ENCODE results near the gene HDGF. TPM values are rescaled to one million over a fixed set of nuclear protein-coding genes. Genes with fewer than 3 reads are reported as not detected.

HDGF gene
- polyA plus RNA-seq, 1 donor: 134 TPM

- DNase-seq (ENCODE audit: low read depth): peak; percentile 78
Observed at GRCh38 chr1:156746728-156747631, 4.5 kb downstream of the HDGF start.

DNA sequence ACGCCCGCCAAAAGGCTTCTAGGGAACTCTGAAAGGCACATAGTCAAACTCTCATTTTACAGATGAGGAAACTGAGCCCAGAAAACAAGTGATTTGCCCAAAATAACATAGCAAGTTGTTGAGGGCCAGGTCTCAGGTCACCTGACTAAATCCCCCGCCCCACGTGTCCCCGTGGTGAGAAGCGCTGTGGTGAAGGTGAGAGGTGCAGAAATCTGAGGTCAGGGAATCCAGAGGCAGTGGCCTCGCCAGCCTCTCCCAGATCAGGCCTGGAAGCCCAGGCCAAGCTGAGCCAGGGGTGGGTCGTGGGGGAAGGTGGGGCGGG is 5.1 kb downstream of the HDGF start:
- no peak for DNase-seq (ENCODE audit: low read depth)

GRCh38 chr1:156745881-156746280 is 5.6 kb downstream of the HDGF start:
- no peak for DNase-seq (ENCODE audit: low read depth)

- no peak for DNase-seq (ENCODE audit: low read depth)
Observed at GRCh38 chr1:156744786-156745419, 6.6 kb downstream of the HDGF start.

DNA sequence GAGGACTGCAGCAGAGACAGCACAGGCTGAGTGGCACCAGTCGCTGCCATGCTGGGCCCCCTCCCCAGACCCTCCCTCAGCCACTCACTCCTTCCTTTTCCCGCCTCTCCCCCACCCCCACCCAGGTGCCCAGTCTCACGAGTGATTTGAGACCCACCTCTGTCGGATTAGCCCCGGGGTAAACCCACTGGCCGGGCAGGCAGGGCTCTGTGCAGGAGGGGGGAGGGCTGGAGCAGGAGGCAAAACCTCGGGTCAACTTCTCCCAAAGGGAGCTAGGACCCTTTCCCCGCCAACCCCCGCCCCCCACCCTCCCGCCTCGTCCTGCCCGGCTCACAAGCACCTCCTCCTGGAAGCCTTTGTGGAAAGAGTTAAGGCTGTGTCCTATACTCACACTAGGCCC is 7.1 kb downstream of the HDGF start:
- DNase-seq (ENCODE audit: low read depth): no peak

- DNase-seq (ENCODE audit: low read depth): no peak
Observed at GRCh38 chr1:156743367-156744302, 7.8 kb downstream of the HDGF start.

GRCh38 chr1:156742801-156743200 is 8.7 kb downstream of the HDGF start:
- DNase-seq (ENCODE audit: low read depth): no peak

GRCh38 chr1:156742017-156742416 is 9.5 kb downstream of the HDGF start:
- no peak for DNase-seq (ENCODE audit: low read depth)

GRCh38 chr1:156741481-156741983 is 9.9 kb downstream of the HDGF start:
- no peak for DNase-seq (ENCODE audit: low read depth)

DNA sequence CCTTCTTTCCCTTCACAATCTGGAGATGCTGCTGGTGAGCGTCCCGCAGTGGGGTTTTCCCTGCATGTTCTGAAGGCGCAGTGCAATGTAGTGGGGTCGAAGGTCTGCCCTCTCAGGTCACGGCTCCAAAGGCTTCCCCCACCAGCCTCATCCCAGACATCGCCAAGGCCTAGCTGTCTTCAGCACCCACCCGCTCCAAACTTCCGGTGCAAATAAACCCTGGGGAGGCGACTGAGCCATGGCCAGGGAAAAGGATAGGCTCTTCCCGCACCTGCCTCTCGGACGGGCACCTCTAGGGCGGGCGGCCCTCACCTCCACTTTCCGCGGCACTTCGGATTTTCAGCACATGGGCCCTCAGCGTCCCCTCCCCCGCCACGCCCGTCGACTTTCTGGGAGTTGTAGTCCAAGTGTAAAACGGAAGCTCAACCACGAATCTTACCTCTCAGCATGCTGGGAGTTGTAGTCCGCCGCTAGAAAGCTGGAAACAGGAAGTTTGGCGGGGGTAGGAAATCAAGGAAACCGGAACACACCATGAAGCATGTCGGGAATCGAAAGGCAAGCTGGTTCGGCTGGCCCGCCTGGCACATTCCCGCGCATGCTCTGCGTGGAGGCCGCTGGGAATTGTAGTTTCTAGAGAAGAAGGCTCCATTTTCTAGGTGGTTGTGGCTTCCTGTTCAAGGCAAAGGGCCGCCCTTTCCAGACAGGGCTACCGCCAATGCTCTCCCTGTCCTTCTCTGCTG is 10.6 kb downstream of the HDGF start, which contains the start of gene MRPL24:
Gene MRPL24, minus strand, starts transcription at position 348 of the 740 bp plus-strand sequence. CDS start 2,384 bp downstream, outside the sequence.
- peak; percentile 99 for DNase-seq (ENCODE audit: low read depth)

GRCh38 chr1:156740237-156740740 is 11.2 kb downstream of the HDGF start:
- no peak for DNase-seq (ENCODE audit: low read depth)

- no peak for DNase-seq (ENCODE audit: low read depth)
Observed at GRCh38 chr1:156738916-156739315, 12.6 kb downstream of the HDGF start.

DNA sequence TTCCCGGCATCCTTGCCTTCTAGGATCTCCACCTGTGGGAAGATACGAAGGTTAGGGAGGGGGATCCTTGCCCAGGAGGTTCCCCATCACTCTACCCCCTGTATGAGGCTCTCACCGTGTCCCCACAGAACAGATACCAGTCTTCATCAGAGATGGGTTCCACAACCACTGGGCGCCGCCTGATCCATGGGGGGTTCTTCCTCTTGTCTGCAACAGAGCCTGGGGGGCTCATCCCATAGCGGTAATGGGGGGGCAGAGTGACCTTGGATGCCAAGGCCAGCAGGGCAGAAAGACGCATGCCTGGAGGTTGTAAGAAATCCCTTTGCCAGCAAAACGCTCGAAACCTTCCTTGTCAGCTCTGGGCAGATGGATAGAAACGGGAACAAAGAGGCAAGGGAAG is 13.1 kb downstream of the HDGF start:
- DNase-seq (ENCODE audit: low read depth): no peak

DNA sequence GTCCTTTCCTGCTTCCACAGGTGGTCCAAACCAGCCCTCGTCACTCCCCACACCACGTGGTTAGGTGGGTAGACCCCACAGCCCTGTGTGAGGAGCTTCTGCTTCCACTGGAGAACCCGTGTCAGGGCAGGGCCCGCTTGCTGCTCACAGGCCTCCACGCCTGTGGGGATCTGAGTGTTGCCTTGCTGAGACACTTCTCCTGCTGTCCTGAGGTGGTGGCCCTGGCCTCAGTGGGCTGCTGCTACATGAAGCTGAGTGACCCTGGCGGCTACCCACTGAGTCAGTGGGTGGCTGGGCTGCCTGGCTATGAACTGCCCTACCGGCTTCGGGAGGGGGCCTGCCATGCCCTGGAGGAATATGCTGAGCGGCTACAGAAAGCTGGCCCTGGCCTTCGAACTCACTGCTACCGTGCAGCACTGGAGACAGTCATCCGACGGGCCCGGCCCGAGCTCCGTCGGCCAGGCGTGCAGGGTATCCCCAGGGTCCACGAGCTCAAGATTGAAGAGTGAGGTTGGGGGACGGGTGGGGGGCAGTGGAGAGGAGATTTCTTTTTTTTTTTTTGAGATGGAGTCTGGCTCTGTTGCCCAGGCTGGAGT is 17.4 kb downstream of the HDGF start:
- DNase-seq (ENCODE audit: low read depth): no peak

DNA sequence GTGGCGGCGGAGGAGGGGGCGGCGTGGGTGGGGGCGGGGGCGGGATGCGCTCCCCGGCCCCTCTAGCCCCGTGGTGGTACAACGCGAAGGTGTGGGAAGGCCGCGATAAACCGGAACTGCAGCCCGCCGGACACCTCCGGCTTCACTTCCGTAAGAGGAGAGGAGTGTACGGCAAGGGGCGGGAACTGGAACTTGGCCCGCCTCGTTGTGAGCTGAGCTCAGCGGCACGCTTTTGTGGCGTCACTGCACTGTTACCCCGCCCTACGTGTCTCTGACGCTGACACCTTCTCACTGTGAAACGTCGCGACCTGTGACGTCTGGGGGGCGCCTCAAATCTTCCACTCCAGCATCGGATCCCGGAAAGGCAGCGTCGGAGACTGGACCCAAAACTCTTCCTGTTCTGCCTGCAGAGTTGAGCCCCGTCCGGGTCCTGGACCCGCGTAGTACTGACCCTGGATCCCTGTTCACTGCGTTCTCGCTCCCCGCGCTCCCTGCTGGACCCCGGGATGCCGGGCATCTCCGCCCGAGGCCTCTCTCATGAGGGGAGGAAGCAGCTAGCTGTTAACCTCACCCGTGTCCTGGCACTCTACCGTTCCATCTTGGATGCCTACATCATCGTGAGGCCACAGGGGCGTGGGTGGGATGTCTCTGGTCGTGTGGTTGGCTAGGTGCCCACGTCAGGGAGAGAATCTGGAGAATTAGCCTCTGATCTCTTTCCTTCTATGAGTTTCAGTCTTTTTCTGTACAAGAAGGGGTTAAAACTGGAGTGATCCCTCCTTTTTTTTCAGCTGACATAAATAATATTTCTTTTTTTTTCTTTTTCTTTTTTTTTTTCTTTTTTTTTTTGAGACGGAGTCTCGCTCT is 22.6 kb downstream of the HDGF start, which contains the start of gene ISG20L2:
Gene ISG20L2, minus strand, starts transcription at position 168 of the 864 bp plus-strand sequence. CDS start 1,114 bp downstream, outside the sequence.
- DNase-seq (ENCODE audit: low read depth): peak; percentile 94

DNA sequence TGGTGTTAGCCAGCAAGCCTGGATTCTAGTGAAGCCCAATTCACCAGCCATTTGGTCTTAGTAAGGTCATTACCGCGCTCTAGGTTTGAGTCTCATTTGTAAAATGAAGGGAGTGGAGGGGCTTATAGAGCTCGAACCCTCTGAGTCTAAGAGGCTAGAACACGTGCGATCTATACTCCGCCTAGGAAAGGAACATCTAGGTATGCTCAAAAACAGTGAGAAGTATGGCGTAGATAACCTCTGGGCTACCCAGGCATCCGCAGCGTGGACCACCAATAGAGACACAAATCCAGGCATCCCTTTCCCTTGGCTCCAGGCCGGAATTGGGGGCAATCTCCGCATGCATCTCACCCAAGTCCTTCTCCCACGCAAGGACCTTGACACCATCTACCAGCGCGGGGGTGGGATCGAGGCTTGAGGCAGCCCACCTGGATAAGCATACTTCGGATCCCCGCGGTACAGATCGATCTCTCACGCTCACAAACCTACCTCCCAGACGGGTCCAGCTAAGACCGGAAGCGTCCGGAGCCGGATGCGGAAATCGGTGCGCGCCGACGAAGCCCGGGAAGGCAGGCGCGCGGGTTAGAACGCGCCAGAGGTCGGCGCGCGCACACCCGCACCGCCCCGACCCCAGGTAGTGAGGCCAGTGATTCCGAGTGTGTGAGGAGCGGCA is 23.4 kb downstream of the HDGF start, which contains the start of gene METTL25B:
Gene METTL25B, plus strand, starts transcription at position 544 of the 673 bp plus-strand sequence. CDS start 636 bp downstream, outside the sequence.
- DNase-seq (ENCODE audit: low read depth): no peak

GRCh38 chr1:156727492-156727891 is 24.0 kb downstream of the HDGF start:
- no peak for DNase-seq (ENCODE audit: low read depth)

DNA sequence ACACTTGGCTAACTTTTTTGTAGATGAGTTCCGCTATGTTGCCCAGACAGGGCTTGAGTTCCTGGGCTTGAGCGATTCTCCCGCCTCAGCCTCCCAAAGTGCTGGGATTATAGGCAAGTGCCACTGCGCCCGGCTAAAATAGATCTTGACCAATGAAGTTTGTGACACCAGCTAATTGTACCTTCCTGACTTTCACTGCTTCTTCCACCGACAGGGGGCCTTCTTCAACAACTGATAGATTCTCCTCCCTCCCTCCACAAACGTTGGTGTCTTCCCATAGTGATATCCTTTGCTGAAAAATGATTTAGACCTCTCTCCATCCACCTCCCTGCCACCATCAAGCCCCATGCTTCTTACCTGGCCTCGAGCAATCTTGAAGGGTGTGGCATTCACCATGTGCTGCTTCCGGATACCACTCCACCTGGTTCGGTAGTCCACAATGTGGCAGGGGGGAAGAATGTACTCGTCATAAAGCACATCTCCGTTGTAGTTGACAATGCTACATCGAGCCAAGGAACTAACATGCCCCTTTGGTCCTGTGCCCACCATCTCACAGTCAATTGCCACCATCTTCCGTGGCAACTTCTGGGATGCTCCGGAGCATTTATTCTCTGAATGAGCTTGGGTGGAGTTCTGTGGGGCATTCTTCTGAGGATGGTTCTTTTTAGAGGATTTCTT is 24.8 kb downstream of the HDGF start:
- no peak for DNase-seq (ENCODE audit: low read depth)

Data from forelimb muscle (tissue), 1 donor.